Skeletal muscle tissue (tissue), 4 donors: ENCODE results near the gene DNAJB5. TPM values are rescaled to one million over a fixed set of nuclear protein-coding genes. Genes with fewer than 3 reads are reported as not detected.
"Not testable (repeated sequence)": the region's sequence is repeated elsewhere in the genome, so short reads cannot be mapped to it uniquely, and the experiment has no call there.

Source experiments
- H3K27ac ChIP-seq: one replicate; pipeline ENCODE4 v1.7.0; 2013; ENCODE audit warnings: mild to moderate bottlenecking, low read depth, low read length, inconsistent platforms
- H3K27me3 ChIP-seq, 3 donors: one replicate each; pipeline ENCODE4 v1.7.0; 2013; ENCODE audit warnings: low read length in 3 of 3; ENCODE audit not compliant: control insufficient read depth in 3 of 3, insufficient read depth in 3 of 3
- H3K36me3 ChIP-seq, 3 donors: one replicate each; pipeline ENCODE4 v1.7.0; 2013; ENCODE audit warnings: low read length in 3 of 3; ENCODE audit not compliant: control insufficient read depth in 3 of 3, insufficient read depth in 3 of 3
- H3K4me1 ChIP-seq, 3 donors: one replicate each; pipeline ENCODE4 v1.7.0; 2013; ENCODE audit warnings: low read length in 3 of 3, mild to moderate bottlenecking in 3 of 3; ENCODE audit not compliant: control insufficient read depth in 3 of 3, insufficient read depth in 3 of 3
- H3K4me3 ChIP-seq, 3 donors: one replicate each; pipeline ENCODE4 v1.7.0; 2013; ENCODE audit warnings: low read length in 3 of 3
- H3K9ac ChIP-seq, 3 donors: one replicate each; pipeline ENCODE4 v1.7.0; 2013; ENCODE audit warnings: low read length in 3 of 3, mild to moderate bottlenecking in 3 of 3, moderate library complexity in 2 of 3, low read depth in 1 of 3
- H3K9me3 ChIP-seq, 3 donors: one replicate each; pipeline ENCODE4 v1.7.0; 2013; ENCODE audit warnings: low read length in 3 of 3; ENCODE audit not compliant: control insufficient read depth in 3 of 3
- total RNA-seq: library from RNA; depleted of rRNA; stranded (reverse); fragments of >200 nt; gene quantifications from one replicate; pipeline ENCODE4 v1.2.3, GENCODE V29; 2014
- donor health status: Osteomylitis.

The DNAJB5 gene
- total RNA-seq, 1 donor from 2014 or later, result 14.1 TPM

DNA sequence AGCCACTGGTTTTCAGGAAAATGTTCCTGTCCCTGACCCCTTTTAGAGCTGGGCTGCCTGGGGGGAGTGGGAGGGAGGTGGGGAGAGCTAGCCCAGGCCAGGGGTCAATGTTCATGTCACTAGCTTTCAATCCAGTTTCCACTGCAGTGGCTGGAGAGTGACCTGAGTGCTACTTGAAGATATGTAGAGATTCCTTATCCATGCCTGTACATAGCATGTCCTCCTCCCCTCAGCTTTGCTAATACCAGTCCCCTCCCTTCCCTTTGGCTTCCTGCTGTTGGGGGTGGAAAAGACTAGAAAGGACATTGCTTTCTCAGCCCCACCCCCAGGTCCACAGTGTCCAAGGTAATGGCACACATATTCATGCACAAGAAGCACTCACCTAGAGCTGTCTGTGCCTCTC, 7.8 kb downstream of the DNAJB5 start:
- no peaks in the 10 kb centered on the region for H3K9me3 ChIP-seq
- H3K27ac ChIP-seq, result peak overlapping the region; percentile 100
- H3K4me1 ChIP-seq, result peaks cover 43 to 73% (median 55%) of the 10 kb centered on the region in 3 donors
- no peaks in the 10 kb centered on the region for H3K27me3 ChIP-seq
- H3K36me3 ChIP-seq, result peaks cover 17 to 45% (median 21%) of the 10 kb centered on the region in 3 donors
- H3K4me3 ChIP-seq, result peak overlapping the region in 1 of 3 donors; percentile 85
- peak overlapping the region; percentile 16 to 100 (median 99) for H3K9ac ChIP-seq

DNA sequence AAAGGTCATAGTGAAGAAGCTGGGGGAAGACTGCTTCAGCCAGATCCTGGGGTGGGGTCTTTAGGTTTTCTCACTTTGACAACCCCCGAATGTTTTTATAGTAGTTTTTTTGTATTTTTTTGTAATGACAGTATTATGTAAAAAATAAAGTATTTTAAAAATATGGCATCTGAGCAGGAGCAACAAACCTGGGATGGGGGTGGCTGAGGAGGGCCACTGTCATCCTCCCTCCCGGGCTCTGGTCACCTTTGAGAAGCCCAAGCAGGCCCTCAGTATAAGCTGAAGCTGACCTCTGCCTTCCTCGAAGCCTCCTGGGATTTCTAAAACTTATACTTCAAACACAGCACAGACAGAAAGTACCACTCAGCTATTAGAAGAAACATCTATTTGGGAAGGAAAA, 8.7 kb downstream of the DNAJB5 start:
- Histone ChIP-seq H3K9me3 (no peaks in the 10 kb centered on the region), H3K36me3 (peaks cover 17 to 42% (median 21%) of the 10 kb centered on the region in 3 donors)

DNA sequence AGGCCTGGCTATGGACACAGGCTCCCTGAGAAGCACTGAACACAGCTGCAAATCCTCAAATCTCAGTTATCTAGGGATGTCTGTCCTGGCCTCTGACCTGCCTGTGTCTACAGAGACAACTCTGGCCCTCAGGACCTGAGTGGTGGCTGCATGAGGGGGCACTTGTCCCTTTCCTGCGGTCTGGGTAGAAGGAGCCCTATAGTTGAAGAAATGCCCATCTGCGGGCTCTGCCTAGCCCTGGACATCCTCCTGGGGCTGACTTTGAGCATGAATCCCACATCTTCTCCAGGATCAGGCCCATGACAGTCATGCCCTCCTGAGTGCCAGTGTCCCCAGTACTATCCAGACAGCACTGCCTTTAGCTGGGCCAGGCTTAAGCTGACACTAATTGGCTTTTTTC, 10.0 kb downstream of the DNAJB5 start:
- Histone ChIP-seq H3K4me3 (no peak overlapping the region), H3K9ac (peak overlapping the region in 1 of 3 donors; percentile 16), H3K36me3 (peaks cover 17 to 38% (median 21%) of the 10 kb centered on the region in 3 donors), H3K4me1 (peaks cover 34 to 55% (median 35%) of the 10 kb centered on the region in 3 donors), H3K27ac (no peak overlapping the region), H3K27me3 (no peaks in the 10 kb centered on the region), H3K9me3 (no peaks in the 10 kb centered on the region)

More for the DNA sequence above, 8.7 kb downstream of the DNAJB5 start:
- peaks cover 39 to 68% (median 46%) of the 10 kb centered on the region in 3 donors for H3K4me1 ChIP-seq
- no peak overlapping the region for H3K4me3 ChIP-seq
- H3K27ac ChIP-seq, result peak overlapping the region; percentile 100
- H3K27me3 ChIP-seq, result no peaks in the 10 kb centered on the region
- H3K9ac ChIP-seq, result peak overlapping the region in 1 of 3 donors; percentile 100

DNA sequence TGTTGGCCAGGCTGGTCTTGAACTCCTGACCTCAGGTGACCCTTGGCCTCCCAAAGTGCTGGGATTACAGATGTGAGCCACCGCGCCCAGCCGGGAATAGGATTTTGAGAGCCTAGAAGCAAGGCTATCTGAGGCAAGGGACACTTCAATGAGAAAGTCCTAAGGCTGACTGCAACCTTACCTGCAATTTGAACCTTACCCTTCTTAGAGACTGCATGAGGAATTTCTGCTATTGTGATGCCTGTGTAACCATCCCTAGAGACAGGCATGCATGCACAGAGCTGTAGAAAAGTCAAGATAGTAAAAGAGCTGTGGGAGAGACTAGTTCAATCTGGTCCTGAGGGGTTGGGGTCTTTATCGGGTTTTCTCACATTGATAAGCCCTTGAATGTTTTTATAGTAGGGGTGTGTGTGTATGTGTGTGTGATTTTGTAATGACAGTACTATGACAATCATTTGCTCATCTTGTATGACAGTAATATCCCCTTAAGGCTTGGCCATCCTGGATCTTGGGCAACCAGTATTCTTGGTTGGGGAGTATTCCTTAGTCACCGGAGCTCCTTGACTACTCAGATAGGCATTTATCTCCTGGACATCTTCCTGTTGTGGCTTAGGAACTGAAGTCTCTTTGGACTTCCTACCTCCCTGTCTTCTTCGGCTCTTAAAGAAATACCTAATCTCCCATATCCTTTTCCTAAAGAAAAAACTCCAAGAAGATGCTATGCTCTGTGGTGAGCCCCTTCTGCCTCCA, 11.2 kb downstream of the DNAJB5 start:
- peaks cover 26 to 43% (median 34%) of the 10 kb centered on the region in 3 donors for H3K4me1 ChIP-seq
- no peak overlapping the region for H3K27ac ChIP-seq
- no peaks in the 10 kb centered on the region for H3K9me3 ChIP-seq
- H3K27me3 ChIP-seq, result no peaks in the 10 kb centered on the region
- H3K4me3 ChIP-seq, result no peak overlapping the region
- no peak overlapping the region for H3K9ac ChIP-seq
- peaks cover 17 to 29% (median 21%) of the 10 kb centered on the region in 3 donors for H3K36me3 ChIP-seq

DNA sequence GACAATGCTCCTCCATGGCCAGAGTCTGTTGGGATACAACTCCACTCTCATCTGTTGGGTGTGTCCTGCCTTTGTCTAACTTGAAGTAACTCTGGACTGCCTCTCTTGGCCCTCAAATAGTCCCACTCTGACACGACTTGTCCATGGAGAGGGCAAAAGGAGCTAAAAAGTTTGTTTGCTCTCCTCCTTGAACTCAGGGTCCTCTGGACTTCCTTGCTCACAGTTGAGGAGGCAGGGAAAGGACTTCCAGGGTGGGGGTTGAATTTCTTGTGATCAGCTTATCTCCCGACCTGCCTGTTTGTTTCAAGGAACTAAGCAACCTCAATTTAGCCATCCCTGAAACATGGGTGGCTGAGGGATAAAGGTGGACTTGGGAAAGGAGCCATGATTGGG, 11.7 kb downstream of the DNAJB5 start:
- Histone ChIP-seq H3K27me3 (no peaks in the 10 kb centered on the region), H3K9ac (no peak overlapping the region), H3K4me1 (peaks cover 21 to 37% (median 29%) of the 10 kb centered on the region in 3 donors), H3K9me3 (no peaks in the 10 kb centered on the region), H3K4me3 (no peak overlapping the region), H3K27ac (no peak overlapping the region), H3K36me3 (peaks cover 15 to 24% (median 19%) of the 10 kb centered on the region in 3 donors)

- no peaks in the 10 kb centered on the region for H3K27me3 ChIP-seq
- peaks cover 8 to 18% (median 12%) of the 10 kb centered on the region in 3 donors for H3K36me3 ChIP-seq
- H3K9me3 ChIP-seq, result no peaks in the 10 kb centered on the region
- peaks cover 14 to 31% (median 22%) of the 10 kb centered on the region in 3 donors for H3K4me1 ChIP-seq
- no peak overlapping the region for H3K4me3 ChIP-seq
- no peak overlapping the region for H3K9ac ChIP-seq
- H3K27ac ChIP-seq, result no peak overlapping the region
Measured at GRCh38 chr9:35001803-35002502, 12.4 kb downstream of the DNAJB5 start.

- H3K9ac ChIP-seq, result no peak overlapping the region
- no peak overlapping the region for H3K27ac ChIP-seq
Measured at GRCh38 chr9:35002623-35003022, 13.1 kb downstream of the DNAJB5 start.

GRCh38 chr9:35004299-35004698, 14.8 kb downstream of the DNAJB5 start:
- not testable (repeated sequence) for H3K27ac ChIP-seq, H3K9me3 ChIP-seq, H3K36me3 ChIP-seq

More at GRCh38 chr9:35002623-35003022, 13.1 kb downstream of the DNAJB5 start:
- H3K4me3 ChIP-seq, result no peak overlapping the region
- H3K36me3 ChIP-seq, result peaks cover 1 to 11% (median 5%) of the 10 kb centered on the region in 3 donors
- no peaks in the 10 kb centered on the region for H3K9me3 ChIP-seq
- H3K4me1 ChIP-seq, result peaks cover 7 to 24% (median 16%) of the 10 kb centered on the region in 3 donors
- no peaks in the 10 kb centered on the region for H3K27me3 ChIP-seq

DNA sequence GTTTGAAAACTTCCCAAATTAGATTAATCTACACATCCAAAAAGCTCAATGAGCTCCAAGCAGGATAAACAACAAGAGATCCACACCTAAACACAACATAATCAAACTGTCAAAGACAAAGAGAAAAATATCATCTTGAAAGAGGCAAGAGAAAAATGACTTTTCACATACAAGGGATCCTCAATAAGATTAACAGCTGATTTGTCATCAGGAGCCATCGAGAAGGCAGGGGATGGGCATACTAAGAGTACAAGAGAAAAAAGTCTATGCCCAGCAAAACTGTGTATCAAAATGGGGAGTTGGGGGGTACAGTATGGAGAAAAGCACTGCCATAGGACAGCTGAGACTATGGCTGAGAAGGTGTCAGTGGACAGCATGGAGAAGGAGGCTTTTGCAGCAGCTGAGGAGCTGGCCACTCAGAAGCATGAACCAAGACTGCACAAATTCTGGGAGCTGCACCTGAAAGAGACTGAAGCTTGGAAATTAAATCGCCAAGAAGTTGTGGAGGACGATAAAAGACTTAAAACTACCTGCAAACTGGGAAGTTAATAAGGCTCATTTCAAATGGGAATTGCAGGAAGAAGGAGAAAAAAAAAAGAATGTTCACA, 20.9 kb downstream of the DNAJB5 start:
- Histone ChIP-seq H3K4me1 (no peaks in the 10 kb centered on the region), H3K27me3 (no peaks in the 10 kb centered on the region), H3K4me3 (no peak overlapping the region), H3K36me3 (peaks cover 22 to 41% (median 30%) of the 10 kb centered on the region in 3 donors), H3K9ac (no peak overlapping the region), H3K9me3 (peaks cover 4 to 5% (median 4%) of the 10 kb centered on the region in 3 donors), H3K27ac (no peak overlapping the region)

More at GRCh38 chr9:35004299-35004698, 14.8 kb downstream of the DNAJB5 start:
- not testable (repeated sequence) for H3K27me3 ChIP-seq, H3K4me3 ChIP-seq, H3K9ac ChIP-seq
- H3K4me1 ChIP-seq, result peaks cover 0 to 19% (median 10%) of the 10 kb centered on the region in 3 donors
